ENCODE measurements around the gene JAK3. TPM values are rescaled to one million over a fixed set of nuclear protein-coding genes. Genes with fewer than 3 reads are reported as not detected.

The JAK3 gene
- total RNA-seq, 1 experiment from 2014 or later = 3.3 TPM

GRCh38 chr19:17826508-17827056, 21.2 kb downstream of the JAK3 start:
- H3K79me1 ChIP-seq (ENCODE audit: insufficient read depth, low read depth, low read length, poor library complexity, severe bottlenecking) = no peaks in the 10 kb centered on the region
- no peak overlapping the region for H2BK5ac ChIP-seq (ENCODE audit: insufficient read length, low read length)
- H3K79me2 ChIP-seq (ENCODE audit: insufficient read depth, low read length) = no peaks in the 10 kb centered on the region
- no peak overlapping the region for H4K91ac ChIP-seq (ENCODE audit: insufficient read length, low read depth, low read length)
- H3K23ac ChIP-seq (ENCODE audit: insufficient read length, low read depth, low read length) = no peak overlapping the region
- no peak overlapping the region for H2BK12ac ChIP-seq (ENCODE audit: insufficient read length, low read depth, low read length)
- H4K5ac ChIP-seq (ENCODE audit: insufficient read length, low read depth, low read length) = no peak overlapping the region
- no peak overlapping the region for H2BK15ac ChIP-seq (ENCODE audit: low read depth, low read length)
- H4K8ac ChIP-seq (replicated peaks; ENCODE audit: insufficient read length, low read depth, low read length) = no peak overlapping the region
- H3K4me1 ChIP-seq (ENCODE audit: insufficient read depth, low read length) = no peaks in the 10 kb centered on the region; the same call in 1 of the 2 replicates
- H3K18ac ChIP-seq (ENCODE audit: insufficient read length, low read depth, low read length) = no peak overlapping the region
- H2AFZ ChIP-seq (ENCODE audit: low read length) = no peak overlapping the region
- WGBS (ENCODE audit: extremely low coverage, insufficient read length, low lambda C conversion rate) = no CpG with 5 or more reads among the region's 13 CpGs
- no peak overlapping the region for H3K56ac ChIP-seq (ENCODE audit: insufficient read length, low read depth, low read length)
- H3K9ac ChIP-seq (ENCODE audit: extremely low read depth, insufficient read length, low read length) = no peak overlapping the region
- H3K23me2 ChIP-seq (ENCODE audit: insufficient read length, low read depth, low read length, poor library complexity, severe bottlenecking) = peaks cover 8% of the 10 kb centered on the region
- Mint-ChIP-seq H3K4me1 (peaks cover 0 to 21% of the 10 kb centered on the region in 2 experiments; a peak in 2 of 4 replicates), H3K27me3 (ENCODE audit: low read depth) (peaks cover 5% of the 10 kb centered on the region), H3K27ac (no peak overlapping the region), H3K9me3 (no peaks in the 10 kb centered on the region; a peak in 1 of 5 replicates), H3K4me3 (no peak overlapping the region), H3K36me3 (ENCODE audit: insufficient read depth in 1 of 3, low read depth in 3 of 3) (no peaks in the 10 kb centered on the region; a peak in 1 of 7 replicates)
- H3T11ph ChIP-seq (ENCODE audit: low read length) = no peak overlapping the region
- H2BK20ac ChIP-seq (ENCODE audit: low read depth, low read length, poor library complexity, severe bottlenecking) = no peak overlapping the region
- no peak for DNase-seq
- H3K27ac ChIP-seq (ENCODE audit: insufficient read length, low read depth, low read length) = no peak overlapping the region
- no peaks in the 10 kb centered on the region for H3K9me3 ChIP-seq (ENCODE audit: control insufficient read depth, low read depth, low read length)
- no peak overlapping the region for H3K4ac ChIP-seq (ENCODE audit: low read depth, low read length)
- no peak overlapping the region for H3K4me2 ChIP-seq (ENCODE audit: insufficient read depth, insufficient read length, low read length)
- H2AK5ac ChIP-seq (ENCODE audit: insufficient read length, low read length) = no peak overlapping the region
- no peaks in the 10 kb centered on the region for H4K20me1 ChIP-seq (ENCODE audit: control insufficient read depth, insufficient read depth, insufficient read length)
- no peaks in the 10 kb centered on the region for H3K27me3 ChIP-seq (ENCODE audit: insufficient read depth, low read length)
- no peak overlapping the region for H3K14ac ChIP-seq (ENCODE audit: insufficient read depth, low read length)
- no peak for TF ChIP-seq CTCF (conservative IDR thresholded peaks at IDR 0.05)
- no peak overlapping the region for H2BK120ac ChIP-seq (ENCODE audit: low read depth, low read length, poor library complexity, severe bottlenecking)
